Esophagus mucosa (tissue), 1 donor: ENCODE data around the gene ARHGEF4. TPM values are rescaled to one million over a fixed set of nuclear protein-coding genes. Genes with fewer than 3 reads are reported as not detected.
A peak's percentile ranks its signal among the peaks of the same experiment; 100 is the strongest.

ENCODE experiments used
- ATAC-seq: fragments of 200-7000 bp; cut with Tn5 transposase; one replicate; pipeline ENCODE4 v1.9.1; 2020
- total RNA-seq: library from RNA; stranded (reverse); gene quantifications from one replicate; pipeline ENCODE4 v1.2.4, GENCODE V29; 2023
- donor health status: DM: yes; HTN: yes; CAD: no.

Gene ARHGEF4
- total RNA-seq, 1 donor from 2014 or later = 41.8 TPM

GRCh38 chr2:130835766-130836015, 1.0 kb upstream of the ARHGEF4 start:
- no peak for ATAC-seq

- peak; percentile 23 for ATAC-seq
Observed at GRCh38 chr2:130837175-130837810, 579 bp downstream of the ARHGEF4 start.

GRCh38 chr2:130837811-130838565, 1.3 kb downstream of the ARHGEF4 start:
- no peak for ATAC-seq

- peak; percentile 19 for ATAC-seq
Observed at GRCh38 chr2:130839011-130839780, 2.5 kb downstream of the ARHGEF4 start.

GRCh38 chr2:130840506-130840905, 3.8 kb downstream of the ARHGEF4 start:
- no peak for ATAC-seq

GRCh38 chr2:130841741-130842365, 5.1 kb downstream of the ARHGEF4 start:
- ATAC-seq = no peak

- ATAC-seq = no peak
Observed at GRCh38 chr2:130842770-130843169, 6.1 kb downstream of the ARHGEF4 start.

- ATAC-seq = no peak
Observed at GRCh38 chr2:130843321-130843985, 6.7 kb downstream of the ARHGEF4 start.

GRCh38 chr2:130844161-130844560, 7.4 kb downstream of the ARHGEF4 start:
- ATAC-seq = no peak

- peak; percentile 45 for ATAC-seq
Observed at GRCh38 chr2:130845505-130846085, 8.9 kb downstream of the ARHGEF4 start.

GRCh38 chr2:130846233-130846632, 9.5 kb downstream of the ARHGEF4 start:
- no peak for ATAC-seq

GRCh38 chr2:130846686-130847375, 10.1 kb downstream of the ARHGEF4 start:
- ATAC-seq = no peak

- ATAC-seq = no peak
Observed at GRCh38 chr2:130847776-130848525, 11.2 kb downstream of the ARHGEF4 start.

- ATAC-seq = no peak
Observed at GRCh38 chr2:130848526-130849210, 12.0 kb downstream of the ARHGEF4 start.

- ATAC-seq = no peak
Observed at GRCh38 chr2:130849896-130850787, 13.4 kb downstream of the ARHGEF4 start.

- peak; percentile 16 for ATAC-seq
Observed at GRCh38 chr2:130850788-130851623, 14.3 kb downstream of the ARHGEF4 start.

- ATAC-seq = peak; percentile 86
Observed at GRCh38 chr2:130851624-130852382, 15.1 kb downstream of the ARHGEF4 start.
